Pulmonary artery endothelial cell (primary cell): Measurements from ENCODE around the gene VWA3B. TPM values are rescaled to one million over a fixed set of nuclear protein-coding genes. Genes with fewer than 3 reads are reported as not detected.
"Not testable (repeated sequence)": the region's sequence is repeated elsewhere in the genome, so short reads cannot be mapped to it uniquely, and the experiment has no call there.

ENCODE experiments used
- DNase-seq: peaks from one replicate; pipeline ENCODE4 v3.0.0-alpha.2; 2011; ENCODE audit warnings: low read depth, low spot score
- total RNA-seq: library from RNA; depleted of rRNA; stranded (reverse); fragments of >200 nt; gene quantifications from 2 replicates; pipeline ENCODE4 v1.2.3, GENCODE V29; 2014

The VWA3B gene
- total RNA-seq, 1 donor from 2014 or later: not detected

DNA sequence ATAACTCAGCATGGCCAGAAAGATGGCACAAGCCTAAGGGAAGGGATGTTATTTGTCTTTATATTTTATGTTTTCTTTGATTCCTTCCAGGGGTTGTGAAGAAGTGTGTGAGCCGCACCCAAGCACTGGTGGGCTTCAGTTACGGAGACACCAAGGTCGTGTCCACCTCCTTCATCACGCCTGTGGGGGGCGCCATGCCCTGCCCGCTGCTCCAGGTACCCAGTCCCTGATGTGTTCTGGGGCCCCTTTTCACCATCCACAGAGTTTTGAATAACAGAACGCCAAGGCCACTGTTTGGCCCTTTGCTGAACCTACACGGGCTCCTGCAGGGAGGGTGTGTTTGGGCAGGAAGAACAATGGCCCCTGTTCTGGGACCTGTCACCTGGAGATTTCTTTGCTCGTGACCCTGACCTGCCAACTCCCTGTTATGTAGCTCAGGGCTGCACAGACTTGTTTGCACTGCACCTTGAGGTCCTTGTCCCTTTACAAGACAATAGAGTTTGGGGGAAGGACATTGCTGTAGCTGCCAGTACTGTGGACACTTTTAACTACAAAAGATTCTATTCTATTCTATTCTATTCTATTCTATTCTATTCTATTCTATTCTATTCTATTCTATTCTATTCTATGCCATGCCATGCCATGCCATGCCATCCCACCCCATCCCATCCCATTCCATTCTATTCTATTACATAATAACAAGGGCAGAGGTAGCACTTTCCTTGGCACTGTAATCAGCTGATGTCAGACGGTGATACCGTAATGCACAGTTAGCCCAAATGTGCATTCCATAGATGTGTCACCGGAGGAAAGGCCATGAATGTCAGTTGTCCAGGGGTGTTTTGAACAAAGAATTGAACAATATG lies 211.1 kb downstream of the VWA3B start:
- no peak for DNase-seq

GRCh38 chr2:98298683-98299164 lies 211.8 kb downstream of the VWA3B start:
- no peak for DNase-seq

DNA sequence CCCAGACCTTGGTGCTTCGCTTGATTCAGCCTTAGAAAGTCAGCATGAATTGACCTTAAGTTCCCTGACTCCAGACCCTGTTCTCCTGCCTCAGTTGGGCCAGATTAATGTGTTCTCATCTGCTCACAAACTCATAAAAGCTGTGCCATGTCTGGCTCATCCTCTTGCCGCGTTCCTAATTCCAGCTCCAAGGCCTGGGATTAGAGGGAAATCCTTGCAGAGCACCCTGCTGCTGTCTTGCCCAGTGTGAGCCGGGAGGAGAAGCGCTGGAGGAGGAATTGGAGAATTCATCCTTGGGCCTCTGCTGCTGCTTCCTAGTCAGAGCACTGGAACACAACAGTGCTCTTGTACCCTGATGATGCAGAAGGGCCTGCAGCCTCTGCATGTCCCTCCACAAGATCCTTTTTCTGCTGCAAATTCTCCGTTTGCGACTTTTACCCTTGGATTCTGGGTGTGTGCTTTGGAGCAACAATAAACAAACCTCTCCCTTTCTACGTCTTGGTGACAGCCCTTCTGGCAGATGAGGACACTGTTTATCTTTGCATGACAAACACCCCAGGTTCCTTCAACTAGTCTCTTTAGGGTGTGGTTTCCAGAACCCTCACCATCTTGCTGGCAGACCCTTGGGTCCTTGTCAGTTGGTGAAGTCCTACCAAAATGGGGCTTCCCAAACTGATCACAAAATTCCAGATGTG lies 212.4 kb downstream of the VWA3B start:
- DNase-seq: no peak

GRCh38 chr2:98300141-98300874 lies 213.3 kb downstream of the VWA3B start:
- DNase-seq: no peak

- DNase-seq: no peak
These were observed 214.5 kb downstream of the VWA3B start for GRCh38 chr2:98301469-98301868.

- not testable (repeated sequence) for DNase-seq
These were observed 220.2 kb downstream of the VWA3B start for GRCh38 chr2:98307131-98307696.

DNA sequence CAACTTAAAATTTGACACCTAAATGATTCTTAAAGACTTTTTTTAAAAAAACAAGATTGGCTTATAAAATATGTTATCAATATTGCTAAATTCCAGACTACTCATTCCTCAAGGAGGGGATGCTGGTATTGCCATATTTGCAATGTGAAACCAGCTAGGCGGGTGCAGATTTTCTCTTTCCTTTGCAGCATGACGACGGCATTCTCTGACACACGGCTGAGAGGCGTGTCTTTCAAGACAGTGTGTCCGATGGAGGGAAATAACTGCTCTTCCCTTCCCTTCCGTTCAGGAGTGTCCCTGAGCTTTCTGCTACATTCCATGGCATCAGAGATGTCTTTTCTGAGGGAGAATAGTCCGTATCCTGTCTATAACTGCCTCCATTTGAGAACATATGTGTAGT lies 221.1 kb downstream of the VWA3B start:
- DNase-seq: no peak

DNA sequence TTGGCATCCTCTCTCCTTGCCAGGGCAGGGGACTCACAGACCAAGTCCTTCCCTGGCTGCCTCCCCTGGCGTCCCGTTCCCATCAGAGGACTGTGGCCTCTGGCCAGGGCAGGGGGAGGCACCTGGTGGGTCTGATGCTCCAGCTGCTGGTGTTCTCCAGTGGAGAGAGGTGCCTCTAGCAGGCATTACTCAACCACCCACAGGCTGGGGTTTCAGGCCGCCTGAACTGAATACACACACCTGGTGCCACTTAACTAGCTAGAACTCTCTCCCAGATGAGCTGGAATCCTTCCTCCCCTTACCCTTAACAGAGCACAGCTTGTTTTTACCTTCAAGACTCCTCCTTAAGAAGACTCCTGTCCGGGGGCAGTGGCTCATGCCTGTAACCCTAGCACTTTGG lies 221.6 kb downstream of the VWA3B start:
- DNase-seq: no peak

DNA sequence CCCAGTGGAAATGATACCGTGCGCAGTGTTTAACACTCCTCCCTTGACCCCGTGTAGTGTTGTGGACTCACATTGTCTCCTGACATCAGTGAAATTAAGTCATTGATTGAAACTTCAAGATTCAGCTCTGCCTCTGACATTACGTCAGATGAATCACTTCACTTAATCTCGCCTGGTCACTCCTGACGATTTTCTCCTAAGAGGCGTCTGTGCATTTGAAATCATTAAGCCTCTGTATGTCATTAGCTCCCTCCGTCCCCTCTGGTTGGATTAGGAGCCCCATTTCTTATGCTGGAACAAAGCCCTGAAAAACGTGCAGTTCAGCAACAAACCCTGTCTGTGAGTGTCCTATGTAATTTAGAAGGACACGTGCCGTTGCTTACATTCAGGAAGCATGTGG lies 222.6 kb downstream of the VWA3B start:
- no peak for DNase-seq

DNA sequence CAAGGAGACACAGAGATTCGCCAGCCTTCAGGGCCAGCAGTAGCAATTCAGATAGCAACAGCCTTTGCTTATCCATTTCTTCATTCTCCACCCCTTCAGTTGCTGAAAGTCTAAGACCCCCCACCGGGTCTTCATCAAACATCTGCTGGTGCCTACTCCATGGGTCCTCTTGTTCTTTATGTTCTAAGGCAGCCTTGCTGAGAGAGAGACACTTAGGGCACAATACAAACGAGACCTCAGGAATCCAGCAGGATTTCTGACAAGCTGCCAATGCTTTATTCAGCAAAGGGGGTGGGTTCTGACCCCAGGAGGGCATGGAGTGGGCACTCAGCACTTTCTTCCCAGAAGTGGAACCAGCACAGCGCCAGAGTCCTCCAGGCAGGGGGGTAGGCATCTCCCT lies 223.0 kb downstream of the VWA3B start:
- no peak for DNase-seq

DNA sequence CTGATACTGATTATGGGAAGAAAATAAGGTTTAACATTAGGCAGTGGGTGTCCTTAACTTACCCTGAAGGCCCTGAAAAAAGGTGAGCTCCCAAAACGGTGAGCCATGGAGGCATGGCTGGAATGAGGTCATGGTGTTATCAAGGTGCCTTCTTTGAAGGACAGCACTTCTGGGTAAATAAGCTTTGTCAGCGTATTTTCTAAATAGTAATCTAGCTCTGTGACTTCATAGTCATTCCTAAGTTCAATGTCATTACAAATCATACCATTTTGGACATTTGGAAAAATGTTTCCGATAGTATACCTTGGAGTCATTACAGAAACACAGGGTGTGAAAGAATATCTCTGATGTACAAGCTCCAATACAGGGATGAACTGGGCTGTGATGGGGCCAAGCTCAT lies 224.1 kb downstream of the VWA3B start:
- DNase-seq: no peak

DNA sequence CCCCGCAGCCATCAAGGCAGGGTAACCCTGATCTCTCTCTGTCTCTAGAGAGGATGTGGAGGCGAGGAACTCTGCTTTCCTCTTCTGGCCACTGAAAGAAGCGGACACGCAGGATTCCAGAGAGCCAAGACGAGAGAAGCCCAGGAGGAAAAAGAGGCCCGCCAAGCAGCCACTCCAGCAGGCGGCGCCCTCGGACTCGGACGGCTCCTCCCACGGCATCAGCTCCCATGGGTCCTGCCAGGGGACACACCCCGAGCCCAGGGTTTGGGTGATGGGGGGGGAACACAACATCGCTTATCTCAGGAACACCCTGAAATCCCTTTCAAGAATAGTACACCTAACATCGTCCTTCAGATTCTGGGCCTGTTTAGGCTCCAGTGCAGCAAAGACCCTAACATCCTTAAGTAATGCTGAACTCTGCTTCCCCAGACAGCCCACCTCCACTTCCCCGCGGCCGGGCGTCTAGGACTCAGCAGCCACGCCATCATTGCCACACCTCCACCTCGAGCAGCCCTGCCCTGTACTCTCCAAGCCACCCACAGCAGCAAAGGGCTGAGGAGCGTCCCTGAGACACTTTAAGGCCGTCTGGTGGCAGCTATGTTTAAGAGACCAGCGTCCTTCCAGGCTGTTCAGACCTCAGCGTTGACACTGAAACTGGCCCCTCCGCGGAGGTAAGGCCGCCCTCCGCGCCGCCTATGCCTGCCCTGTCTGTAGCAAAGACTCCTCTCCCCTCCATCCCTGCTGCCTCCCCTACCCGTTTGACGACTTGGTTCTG lies 225.0 kb downstream of the VWA3B start:
- no peak for DNase-seq

DNA sequence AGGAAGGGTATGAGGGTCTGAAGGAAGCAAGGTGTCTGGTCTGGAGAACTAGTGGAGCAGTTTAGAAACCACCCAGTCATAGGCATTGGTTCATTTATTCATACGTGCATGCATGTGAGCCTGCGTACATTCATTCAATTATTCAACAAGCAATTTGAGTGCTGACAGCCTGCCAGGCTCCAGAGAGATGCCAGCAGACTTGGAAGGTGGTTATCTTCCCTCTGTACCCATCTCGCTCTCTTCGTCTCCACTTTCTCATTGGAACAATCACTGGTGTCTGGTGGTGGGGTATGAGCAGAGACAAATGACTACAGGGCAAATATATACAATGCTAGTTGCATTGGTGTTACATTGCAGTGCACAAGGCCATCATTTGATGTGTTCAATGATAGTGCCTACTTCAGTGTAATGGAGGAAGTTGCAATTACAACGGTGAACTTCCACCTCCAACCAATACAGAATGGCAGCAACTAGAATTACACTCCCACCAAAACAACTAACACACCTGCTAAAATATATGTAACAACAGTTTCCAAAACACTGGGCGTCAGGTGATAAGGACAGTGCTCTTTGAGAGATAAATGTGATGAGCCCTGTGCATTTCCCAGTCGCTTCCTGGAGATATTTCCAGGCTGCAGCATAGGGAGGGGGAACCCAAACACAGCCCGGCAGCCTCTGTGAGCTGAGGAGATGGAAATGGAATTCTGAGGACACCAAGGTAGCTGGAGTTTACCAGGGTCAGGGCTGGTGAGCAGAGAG lies 226.7 kb downstream of the VWA3B start:
- DNase-seq: no peak

DNA sequence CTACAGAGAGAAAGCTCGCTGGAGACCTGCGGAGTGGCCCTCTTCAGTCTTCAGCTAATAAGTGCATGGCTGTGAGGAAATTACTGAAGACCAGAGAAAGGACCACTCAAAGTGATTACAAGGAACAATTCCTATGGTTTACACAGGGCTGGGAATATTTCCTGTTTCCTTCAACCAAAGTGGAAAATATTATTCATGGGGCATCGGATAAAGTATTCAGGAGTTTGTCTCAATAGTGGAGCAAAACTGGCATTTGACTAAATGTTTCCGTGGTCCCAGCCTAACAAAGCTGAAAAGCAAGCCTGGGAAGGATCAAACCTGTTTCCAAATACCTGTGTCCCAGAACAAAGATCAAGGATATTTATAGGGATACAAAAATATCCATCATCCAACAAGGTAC lies 227.3 kb downstream of the VWA3B start:
- DNase-seq: no peak

DNA sequence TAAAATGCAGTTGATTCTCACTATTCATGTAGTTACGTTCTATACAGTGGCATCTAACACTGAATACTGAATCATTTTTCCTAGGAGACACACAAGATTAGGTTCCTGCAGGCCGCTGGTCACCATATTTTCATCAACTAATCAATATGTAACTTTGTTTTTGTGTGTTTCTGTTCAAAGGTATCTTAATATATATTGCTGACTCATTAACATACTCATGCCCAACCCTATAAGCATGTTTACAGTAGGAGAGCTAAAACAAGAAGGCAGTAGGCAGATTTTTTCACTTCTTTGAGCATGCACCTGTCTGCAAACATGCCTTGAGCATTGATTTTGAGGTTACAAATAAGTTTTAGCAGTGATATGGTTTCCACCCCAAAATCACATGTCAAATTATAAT lies 229.0 kb downstream of the VWA3B start:
- no peak for DNase-seq

- DNase-seq: no peak
These were observed 230.2 kb downstream of the VWA3B start for GRCh38 chr2:98317214-98317613.

DNA sequence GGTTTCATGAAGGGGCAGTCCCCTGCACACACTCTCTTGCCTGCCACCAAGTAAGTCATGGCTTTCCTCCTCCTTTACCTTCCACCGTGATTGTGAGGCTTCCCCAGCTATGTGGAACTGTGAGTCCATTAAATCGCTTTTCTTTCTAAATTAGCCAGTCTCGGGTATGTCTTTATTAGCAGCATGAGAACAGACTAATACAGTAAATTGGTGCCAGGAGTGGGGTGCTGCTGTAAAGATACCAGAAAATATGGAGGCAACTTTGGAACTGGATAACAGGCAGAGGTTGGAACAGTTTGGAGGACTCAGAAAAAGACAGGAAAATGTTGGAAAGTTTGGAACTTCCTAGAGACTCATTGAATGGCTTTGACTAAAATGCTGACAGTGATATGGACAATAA lies 233.2 kb downstream of the VWA3B start:
- not testable (repeated sequence) for DNase-seq

DNA sequence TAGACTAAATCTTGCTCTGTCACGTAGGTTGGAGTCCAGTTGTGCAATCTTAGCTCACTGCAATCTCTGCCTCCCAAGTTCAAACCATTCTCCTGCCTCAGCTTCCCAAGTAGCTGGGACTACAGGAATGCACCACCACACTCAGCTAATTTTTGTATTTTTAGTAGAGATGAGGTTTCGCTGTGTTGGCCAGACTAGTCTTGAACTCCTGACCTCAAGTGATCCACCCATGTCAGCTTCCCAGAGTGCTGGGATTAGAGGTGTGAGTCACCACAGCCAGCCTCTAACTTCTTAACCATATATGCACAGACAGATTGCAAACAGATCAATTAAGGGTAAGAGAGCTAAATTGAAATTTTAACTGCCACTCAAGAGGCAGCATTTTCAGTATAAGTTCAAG lies 237.2 kb downstream of the VWA3B start:
- no peak for DNase-seq

- DNase-seq: no peak
These were observed 240.8 kb downstream of the VWA3B start for GRCh38 chr2:98327776-98328175.

DNA sequence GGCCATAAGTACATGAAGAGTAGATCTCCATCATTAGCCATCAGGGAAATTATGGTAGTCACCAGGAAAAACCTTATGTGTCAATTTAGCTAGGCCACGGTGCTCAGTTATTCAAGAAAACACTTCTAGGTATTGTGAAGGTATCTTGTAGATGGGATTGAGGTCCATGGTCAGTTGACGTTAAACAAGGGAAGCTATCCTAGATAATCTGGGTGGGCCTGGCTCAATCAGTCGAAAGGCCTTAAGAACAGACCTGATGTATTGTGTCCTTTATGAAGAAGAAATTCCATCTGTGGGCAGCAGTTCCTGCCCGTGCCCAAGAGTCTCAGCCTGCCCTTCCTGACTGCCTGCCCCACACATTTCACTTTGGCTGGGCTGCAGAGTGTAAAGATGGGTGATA lies 242.6 kb downstream of the VWA3B start:
- DNase-seq: no peak
